ENCODE data around the gene AQP5.
A peak's percentile ranks its signal among the peaks of the same experiment; 100 is the strongest.

Gene AQP5

DNA sequence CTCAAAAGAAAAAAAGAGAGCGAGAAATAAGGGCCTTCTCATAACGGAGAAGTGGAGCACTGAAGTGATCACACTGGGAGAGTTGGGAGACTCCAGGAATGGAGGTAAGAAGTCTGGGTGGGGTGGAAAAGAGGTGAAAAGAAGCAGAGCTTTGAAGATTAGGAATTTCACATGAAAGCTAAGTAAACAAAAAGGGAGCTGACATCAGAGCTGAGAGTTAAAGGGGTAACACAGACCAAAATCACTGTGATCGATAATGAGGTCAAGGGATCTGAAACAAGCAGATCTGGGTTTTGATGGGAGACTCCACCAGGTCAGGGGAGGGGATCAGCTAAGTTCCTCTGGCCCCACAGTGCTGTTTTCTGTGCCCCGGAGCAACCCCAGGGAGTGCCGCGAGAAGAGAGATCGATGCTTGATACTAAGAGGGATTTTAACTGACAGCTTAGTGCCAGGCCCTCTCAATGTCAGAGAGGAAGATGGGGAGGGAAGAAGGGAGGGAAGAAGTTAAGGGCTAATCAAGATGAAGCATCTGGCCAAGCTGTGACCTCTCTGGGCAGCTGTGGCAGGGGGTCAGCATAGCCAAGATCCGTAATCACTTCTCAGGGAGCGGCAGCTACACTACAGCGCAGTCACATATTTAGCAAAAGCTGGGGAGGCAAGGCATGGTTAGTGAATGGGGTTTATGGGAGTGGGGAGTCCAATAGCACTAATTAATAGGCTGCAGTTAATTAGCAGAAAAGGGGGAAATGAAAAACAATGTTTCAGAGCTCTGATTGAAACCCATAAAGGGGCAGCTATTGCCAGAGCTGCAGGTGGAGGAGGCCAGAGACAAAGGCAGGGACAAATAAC is 19.1 kb downstream of the AQP5 start:
- Histone ChIP-seq H3K4me1 (peaks cover 16% of the 10 kb centered on the region), H2AFZ (peak overlapping the region; percentile 66), H3K9me3 (ENCODE audit: control insufficient read depth, low read length) (no peaks in the 10 kb centered on the region), H3K9ac (no peak overlapping the region), H3K4me2 (ENCODE audit: low read length) (no peak overlapping the region), H3K27ac (no peak overlapping the region), H3K79me2 (no peaks in the 10 kb centered on the region), H3K36me3 (ENCODE audit: control insufficient read depth, insufficient read depth, low read length) (no peaks in the 10 kb centered on the region), H3K4me3 (ENCODE audit: low read depth, low read length) (no peak overlapping the region), H3K27me3 (ENCODE audit: control insufficient read depth, insufficient read depth, low read length) (no peaks in the 10 kb centered on the region)
- TF ChIP-seq, protein P1, sequence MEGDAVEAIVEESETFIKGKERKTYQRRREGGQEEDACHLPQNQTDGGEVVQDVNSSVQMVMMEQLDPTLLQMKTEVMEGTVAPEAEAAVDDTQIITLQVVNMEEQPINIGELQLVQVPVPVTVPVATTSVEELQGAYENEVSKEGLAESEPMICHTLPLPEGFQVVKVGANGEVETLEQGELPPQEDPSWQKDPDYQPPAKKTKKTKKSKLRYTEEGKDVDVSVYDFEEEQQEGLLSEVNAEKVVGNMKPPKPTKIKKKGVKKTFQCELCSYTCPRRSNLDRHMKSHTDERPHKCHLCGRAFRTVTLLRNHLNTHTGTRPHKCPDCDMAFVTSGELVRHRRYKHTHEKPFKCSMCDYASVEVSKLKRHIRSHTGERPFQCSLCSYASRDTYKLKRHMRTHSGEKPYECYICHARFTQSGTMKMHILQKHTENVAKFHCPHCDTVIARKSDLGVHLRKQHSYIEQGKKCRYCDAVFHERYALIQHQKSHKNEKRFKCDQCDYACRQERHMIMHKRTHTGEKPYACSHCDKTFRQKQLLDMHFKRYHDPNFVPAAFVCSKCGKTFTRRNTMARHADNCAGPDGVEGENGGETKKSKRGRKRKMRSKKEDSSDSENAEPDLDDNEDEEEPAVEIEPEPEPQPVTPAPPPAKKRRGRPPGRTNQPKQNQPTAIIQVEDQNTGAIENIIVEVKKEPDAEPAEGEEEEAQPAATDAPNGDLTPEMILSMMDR (IDR thresholded peaks at IDR 0.05) = no peak

DNA sequence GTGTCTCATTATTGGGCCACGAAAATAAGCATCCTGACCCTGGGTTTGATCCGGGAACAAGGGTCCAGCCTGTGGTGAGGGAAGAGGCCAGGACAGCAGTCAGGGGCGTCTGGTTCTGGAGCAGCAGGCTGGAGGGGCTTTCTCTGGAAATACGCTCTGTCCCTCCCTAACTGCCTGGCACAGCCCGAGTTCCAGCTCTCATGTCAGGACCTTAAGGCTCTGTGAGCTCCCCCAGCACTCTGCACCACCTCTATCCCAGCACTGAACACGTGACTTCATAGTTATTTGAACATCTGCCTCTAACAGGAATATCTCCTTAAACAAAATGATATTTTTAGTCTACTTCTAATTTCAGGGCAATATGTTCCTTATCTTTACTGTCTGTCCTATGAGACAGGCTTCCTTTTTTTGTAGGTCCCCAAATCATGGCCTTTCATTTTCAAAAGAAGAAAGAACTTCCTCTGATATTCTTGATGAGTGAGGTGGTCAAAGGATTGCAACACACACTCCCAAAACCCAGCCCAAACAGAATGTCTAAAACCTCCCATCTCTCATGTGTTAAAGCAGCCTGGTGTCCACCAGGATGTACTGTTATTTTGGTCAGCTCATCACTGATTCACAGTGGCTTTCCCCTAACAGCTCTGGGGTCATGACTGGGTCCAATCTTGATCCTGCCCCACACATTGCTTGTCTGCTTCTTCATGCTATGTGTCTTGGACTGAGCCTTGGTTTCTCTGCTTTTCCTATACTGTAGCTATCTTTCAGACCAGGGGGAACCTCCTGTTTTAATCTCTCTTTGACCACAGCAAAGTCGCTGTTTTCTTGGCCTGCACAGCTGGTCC is 20.8 kb downstream of the AQP5 start:
- Histone ChIP-seq H3K9me3 (ENCODE audit: control insufficient read depth, low read length) (no peaks in the 10 kb centered on the region), H3K27ac (no peak overlapping the region), H2AFZ (no peak overlapping the region), H3K4me1 (peaks cover 25% of the 10 kb centered on the region), H3K4me2 (ENCODE audit: low read length) (no peak overlapping the region), H3K27me3 (ENCODE audit: control insufficient read depth, insufficient read depth, low read length) (no peaks in the 10 kb centered on the region), H3K9ac (no peak overlapping the region), H3K79me2 (no peaks in the 10 kb centered on the region), H3K36me3 (ENCODE audit: control insufficient read depth, insufficient read depth, low read length) (no peaks in the 10 kb centered on the region), H3K4me3 (ENCODE audit: low read depth, low read length) (no peak overlapping the region)
- TF ChIP-seq, protein P1 (IDR thresholded peaks at IDR 0.05) = no peak

DNA sequence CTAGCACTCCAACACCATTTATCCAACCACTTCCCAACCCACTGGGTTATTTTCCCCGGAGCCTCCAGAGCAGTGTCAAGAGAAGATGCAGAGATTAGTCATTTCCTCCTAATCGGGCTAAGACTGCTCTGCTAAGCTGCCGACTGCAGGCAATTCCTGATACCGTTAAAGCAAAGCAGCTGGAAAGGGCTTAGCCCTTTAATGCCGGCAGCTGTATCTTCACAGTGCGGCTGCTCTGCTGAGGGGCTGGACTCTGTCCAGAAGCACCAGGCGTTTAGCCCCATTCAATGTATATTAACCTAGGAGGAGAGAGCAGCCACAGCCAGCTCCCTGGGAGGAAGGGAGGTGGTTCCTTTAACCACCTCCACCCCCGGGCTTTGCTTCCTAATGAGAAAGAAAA is 22.2 kb downstream of the AQP5 start:
- Histone ChIP-seq H3K4me1 (peaks cover 25% of the 10 kb centered on the region), H3K36me3 (ENCODE audit: control insufficient read depth, insufficient read depth, low read length) (no peaks in the 10 kb centered on the region), H3K79me2 (no peaks in the 10 kb centered on the region), H3K4me3 (ENCODE audit: low read depth, low read length) (no peak overlapping the region), H2AFZ (peak overlapping the region; percentile 39), H3K9ac (no peak overlapping the region), H3K27me3 (ENCODE audit: control insufficient read depth, insufficient read depth, low read length) (no peaks in the 10 kb centered on the region), H3K27ac (no peak overlapping the region), H3K4me2 (ENCODE audit: low read length) (no peak overlapping the region), H3K9me3 (ENCODE audit: control insufficient read depth, low read length) (no peaks in the 10 kb centered on the region)
- TF ChIP-seq, protein P1 (IDR thresholded peaks at IDR 0.05) = no peak

DNA sequence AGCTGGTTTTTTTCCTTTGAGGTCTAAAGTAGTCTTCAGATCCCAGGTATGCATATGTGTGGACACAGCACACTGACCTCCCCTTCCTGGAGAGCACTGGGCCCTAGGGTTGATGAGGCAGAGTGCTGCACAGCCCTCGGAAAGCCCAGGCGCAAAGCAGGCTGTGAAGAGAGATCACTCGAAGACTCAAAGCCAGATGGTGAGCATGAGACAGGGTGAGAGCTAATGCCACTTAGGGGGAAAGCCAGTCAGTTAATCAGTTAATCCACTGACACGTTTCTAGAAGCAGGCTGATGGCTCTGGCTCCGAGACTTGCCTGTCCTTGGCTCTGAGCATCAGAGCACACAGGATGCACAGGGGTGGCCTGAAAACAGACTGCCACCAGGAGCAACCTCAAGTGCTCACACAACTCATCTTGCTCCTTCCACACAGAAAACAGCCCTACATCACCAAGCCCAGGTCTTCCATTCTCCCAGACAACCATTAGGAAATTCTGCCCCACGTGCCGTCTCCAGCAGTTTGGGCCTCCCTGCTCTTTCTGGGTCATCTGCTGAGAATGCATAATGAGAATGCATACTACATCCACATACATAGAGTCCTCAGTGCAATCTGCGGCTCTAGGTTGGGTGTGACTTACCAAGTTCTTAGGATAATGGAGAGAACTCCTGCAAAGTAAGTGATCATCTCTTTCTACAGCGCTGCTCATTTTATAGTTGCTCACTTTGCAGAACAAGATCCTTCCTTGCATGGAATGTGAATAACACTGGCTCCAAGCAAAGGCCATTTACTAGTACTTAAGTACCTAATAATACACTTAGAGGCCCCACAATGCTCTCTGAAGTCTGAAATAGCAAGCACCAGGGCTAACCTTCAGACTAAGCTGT is 23.0 kb downstream of the AQP5 start:
- Histone ChIP-seq H3K9ac (no peak overlapping the region), H3K36me3 (ENCODE audit: control insufficient read depth, insufficient read depth, low read length) (no peaks in the 10 kb centered on the region), H3K79me2 (no peaks in the 10 kb centered on the region), H3K4me2 (ENCODE audit: low read length) (no peak overlapping the region), H3K27ac (no peak overlapping the region), H3K4me3 (ENCODE audit: low read depth, low read length) (no peak overlapping the region), H3K4me1 (peaks cover 25% of the 10 kb centered on the region), H2AFZ (peak overlapping the region; percentile 39), H3K27me3 (ENCODE audit: control insufficient read depth, insufficient read depth, low read length) (no peaks in the 10 kb centered on the region), H3K9me3 (ENCODE audit: control insufficient read depth, low read length) (no peaks in the 10 kb centered on the region)
- TF ChIP-seq, protein P1 (IDR thresholded peaks at IDR 0.05) = no peak
